ENCODE results near the gene RPS6KA5.

GRCh38 chr14:90857866-90858265 is 202.6 kb downstream of the RPS6KA5 start:
- TF ChIP-seq, protein P1, sequence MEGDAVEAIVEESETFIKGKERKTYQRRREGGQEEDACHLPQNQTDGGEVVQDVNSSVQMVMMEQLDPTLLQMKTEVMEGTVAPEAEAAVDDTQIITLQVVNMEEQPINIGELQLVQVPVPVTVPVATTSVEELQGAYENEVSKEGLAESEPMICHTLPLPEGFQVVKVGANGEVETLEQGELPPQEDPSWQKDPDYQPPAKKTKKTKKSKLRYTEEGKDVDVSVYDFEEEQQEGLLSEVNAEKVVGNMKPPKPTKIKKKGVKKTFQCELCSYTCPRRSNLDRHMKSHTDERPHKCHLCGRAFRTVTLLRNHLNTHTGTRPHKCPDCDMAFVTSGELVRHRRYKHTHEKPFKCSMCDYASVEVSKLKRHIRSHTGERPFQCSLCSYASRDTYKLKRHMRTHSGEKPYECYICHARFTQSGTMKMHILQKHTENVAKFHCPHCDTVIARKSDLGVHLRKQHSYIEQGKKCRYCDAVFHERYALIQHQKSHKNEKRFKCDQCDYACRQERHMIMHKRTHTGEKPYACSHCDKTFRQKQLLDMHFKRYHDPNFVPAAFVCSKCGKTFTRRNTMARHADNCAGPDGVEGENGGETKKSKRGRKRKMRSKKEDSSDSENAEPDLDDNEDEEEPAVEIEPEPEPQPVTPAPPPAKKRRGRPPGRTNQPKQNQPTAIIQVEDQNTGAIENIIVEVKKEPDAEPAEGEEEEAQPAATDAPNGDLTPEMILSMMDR (IDR thresholded peaks at IDR 0.05 in 8 of 11, conservative IDR thresholded peaks at IDR 0.05 in 3 of 11) = no peak
- TF ChIP-seq POLR2AphosphoS5 (IDR thresholded peaks at IDR 0.05) = no peak
